Activated naive CD4-positive, alpha-beta T cell (primary cell): Measurements from ENCODE around the gene ATP8A2.
A peak's percentile ranks its signal among the peaks of the same experiment; 100 is the strongest.

Source experiments
- DNase-seq, 4 experiments: peaks; one replicate each; lab custom pipeline; 2025; lab: John Stamatoyannopoulos, UW

The ATP8A2 gene

GRCh38 chr13:25885418-25885817 is 513.6 kb downstream of the ATP8A2 start:
- DNase-seq: no peak

- DNase-seq: no peak
These were observed 514.9 kb downstream of the ATP8A2 start for GRCh38 chr13:25886438-25887214.

GRCh38 chr13:25887962-25888655 is 516.3 kb downstream of the ATP8A2 start:
- no peak for DNase-seq

GRCh38 chr13:25890671-25891212 is 519.0 kb downstream of the ATP8A2 start:
- DNase-seq: no peak

GRCh38 chr13:25898991-25899390 is 527.2 kb downstream of the ATP8A2 start:
- no peak for DNase-seq

GRCh38 chr13:25899464-25899863 is 527.7 kb downstream of the ATP8A2 start:
- peak in 1 of 4 experiments; percentile 3 for DNase-seq

- DNase-seq: no peak
These were observed 528.2 kb downstream of the ATP8A2 start for GRCh38 chr13:25899952-25900351.

GRCh38 chr13:25901460-25902376 is 529.9 kb downstream of the ATP8A2 start:
- no peak for DNase-seq

- no peak for DNase-seq
These were observed 530.7 kb downstream of the ATP8A2 start for GRCh38 chr13:25902455-25902854.

GRCh38 chr13:25902891-25903341 is 531.1 kb downstream of the ATP8A2 start:
- no peak for DNase-seq

- DNase-seq: no peak
These were observed 533.1 kb downstream of the ATP8A2 start for GRCh38 chr13:25904830-25905229.

GRCh38 chr13:25905611-25906010 is 533.8 kb downstream of the ATP8A2 start:
- no peak for DNase-seq

- DNase-seq: peak in 1 of 4 experiments; percentile 15
These were observed 534.5 kb downstream of the ATP8A2 start for GRCh38 chr13:25906191-25906661.

- DNase-seq: no peak
These were observed 536.6 kb downstream of the ATP8A2 start for GRCh38 chr13:25908366-25908765.

- no peak for DNase-seq
These were observed 538.5 kb downstream of the ATP8A2 start for GRCh38 chr13:25910243-25910642.

GRCh38 chr13:25910991-25911419 is 539.2 kb downstream of the ATP8A2 start:
- no peak for DNase-seq

- DNase-seq: no peak
These were observed 541.2 kb downstream of the ATP8A2 start for GRCh38 chr13:25912961-25913360.

GRCh38 chr13:25915840-25916518 is 544.2 kb downstream of the ATP8A2 start:
- DNase-seq: no peak

- no peak for DNase-seq
These were observed 548.5 kb downstream of the ATP8A2 start for GRCh38 chr13:25920277-25920676.

GRCh38 chr13:25920931-25921330 is 549.2 kb downstream of the ATP8A2 start:
- DNase-seq: no peak

- DNase-seq: no peak
These were observed 550.6 kb downstream of the ATP8A2 start for GRCh38 chr13:25922376-25922775.
